Activated T-cell treated with anti-CD3 and anti-CD28 coated beads for 1 hour (primary cell): ENCODE data around the gene CCDC184.
A peak's percentile ranks its signal among the peaks of the same experiment; 100 is the strongest.

Experiments used
- DNase-seq: peaks from one replicate; pipeline ENCODE4 v3.0.0-alpha.2; 2020; ENCODE audit warnings: low read depth

The CCDC184 gene

DNA sequence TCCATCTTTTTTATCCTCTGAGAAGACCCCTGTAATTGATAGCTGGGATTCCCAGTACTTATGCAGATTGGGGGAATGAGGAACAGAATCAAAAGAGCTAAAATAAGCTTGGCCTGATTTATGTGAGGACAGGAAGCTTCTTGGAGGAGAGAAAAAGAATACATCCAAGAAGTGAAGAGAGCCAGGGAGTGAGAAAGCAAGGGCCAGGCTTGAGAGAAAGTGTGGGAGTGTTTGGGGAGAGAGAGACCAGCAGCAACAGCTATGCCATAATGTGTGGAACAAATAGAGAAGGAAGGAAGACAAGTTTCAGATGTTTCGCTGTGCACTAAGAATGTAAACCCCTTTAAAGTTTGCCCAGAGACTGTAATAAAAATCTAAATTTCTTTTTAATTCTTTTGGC, 4.0 kb upstream of the CCDC184 start:
- DNase-seq = no peak

DNA sequence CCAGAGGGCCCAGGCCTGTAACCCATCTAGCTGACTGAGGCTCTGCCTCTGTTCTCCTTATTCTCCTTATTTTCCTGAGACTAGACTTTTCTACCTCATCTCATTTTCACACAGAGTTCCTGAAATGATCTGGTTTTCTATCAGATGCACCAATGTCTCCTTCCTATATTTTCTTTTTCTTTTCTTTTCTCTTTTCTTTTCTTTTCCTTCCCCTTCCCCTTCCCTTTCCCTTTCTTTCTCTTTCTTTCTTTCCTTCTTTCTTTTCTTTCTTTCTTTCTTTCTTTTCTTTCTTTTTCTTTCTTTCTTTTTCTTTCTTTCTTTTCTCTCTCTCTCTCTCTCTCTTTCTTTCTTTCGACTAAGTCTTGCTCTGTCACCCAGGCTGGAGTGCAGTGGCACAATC, 3.0 kb upstream of the CCDC184 start:
- DNase-seq = no peak

DNA sequence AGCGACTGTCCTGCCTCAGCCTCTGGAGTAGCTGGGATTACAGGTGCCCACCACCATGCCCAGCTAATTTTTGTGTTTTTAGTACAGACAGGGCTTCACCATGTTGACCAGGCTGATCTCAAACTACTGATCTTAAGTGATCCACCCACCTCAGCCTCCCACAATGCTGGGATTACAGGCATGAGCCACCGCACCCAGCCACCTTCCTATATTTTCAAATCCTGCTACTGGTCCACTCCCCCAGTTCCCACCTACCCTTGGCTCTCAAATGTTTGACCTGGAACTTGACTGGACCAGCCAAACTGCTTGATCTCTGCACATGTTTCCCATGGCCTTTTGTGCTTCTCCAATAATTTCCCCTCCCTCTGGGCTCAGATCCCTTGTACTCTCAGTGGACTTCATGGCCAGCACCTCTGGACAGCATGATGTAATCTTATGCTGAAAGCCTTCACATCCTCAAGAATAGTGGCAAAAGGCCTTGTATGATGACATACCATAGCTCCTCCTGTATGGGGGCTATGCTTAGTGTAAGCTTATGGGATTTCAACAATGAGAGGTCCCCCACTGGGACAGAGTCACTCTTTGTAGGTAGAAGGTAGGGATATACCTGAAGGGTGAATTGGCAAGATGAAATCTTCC, 2.5 kb upstream of the CCDC184 start:
- DNase-seq = no peak

DNA sequence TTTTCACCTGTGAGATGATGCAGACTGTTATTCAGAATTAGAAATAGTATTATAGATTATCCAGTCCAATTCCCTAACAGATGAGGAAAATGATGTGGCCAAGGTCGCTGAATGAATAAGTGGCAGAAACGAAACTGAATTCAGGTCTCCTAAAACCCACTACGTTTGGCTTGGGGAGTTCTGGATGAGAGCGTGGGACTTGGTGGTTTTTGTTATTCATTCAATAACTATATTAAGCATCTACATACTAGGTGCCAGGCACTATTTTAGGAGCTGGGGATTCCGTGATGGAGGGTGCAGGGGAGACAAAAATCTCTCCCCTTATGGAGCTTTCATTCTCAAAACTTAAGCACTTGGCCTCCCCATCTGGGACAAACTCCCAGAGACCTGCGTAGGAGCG, 813 bp upstream of the CCDC184 start:
- DNase-seq = no peak

DNA sequence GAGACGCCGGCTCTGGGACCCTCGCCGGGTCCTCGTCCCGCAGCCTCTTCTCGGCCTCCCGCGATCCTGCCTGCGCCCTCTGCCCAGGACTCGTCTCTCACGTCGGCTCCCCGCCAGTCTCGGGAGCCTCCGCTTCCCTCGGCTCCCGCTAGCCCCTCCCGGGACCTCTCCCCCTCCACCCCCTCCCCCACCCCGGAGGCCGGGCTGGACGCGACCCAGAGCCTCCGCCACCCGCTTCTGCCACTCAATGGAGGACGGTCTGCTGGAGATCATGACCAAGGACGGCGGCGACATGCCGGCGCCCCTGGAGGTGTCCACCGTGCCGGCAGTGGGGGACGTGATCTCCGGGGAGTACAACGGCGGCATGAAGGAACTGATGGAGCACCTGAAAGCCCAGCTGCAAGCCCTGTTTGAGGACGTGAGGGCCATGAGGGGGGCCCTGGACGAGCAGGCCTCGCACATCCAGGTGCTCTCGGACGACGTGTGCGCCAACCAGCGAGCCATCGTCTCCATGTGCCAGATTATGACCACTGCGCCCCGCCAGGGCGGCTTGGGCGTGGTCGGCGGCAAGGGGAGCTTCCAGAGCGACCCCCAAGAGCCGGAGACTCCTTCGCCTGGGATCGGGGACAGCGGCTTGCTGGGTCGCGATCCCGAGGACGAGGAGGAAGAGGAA, 568 bp downstream of the CCDC184 start:
- DNase-seq = no peak

DNA sequence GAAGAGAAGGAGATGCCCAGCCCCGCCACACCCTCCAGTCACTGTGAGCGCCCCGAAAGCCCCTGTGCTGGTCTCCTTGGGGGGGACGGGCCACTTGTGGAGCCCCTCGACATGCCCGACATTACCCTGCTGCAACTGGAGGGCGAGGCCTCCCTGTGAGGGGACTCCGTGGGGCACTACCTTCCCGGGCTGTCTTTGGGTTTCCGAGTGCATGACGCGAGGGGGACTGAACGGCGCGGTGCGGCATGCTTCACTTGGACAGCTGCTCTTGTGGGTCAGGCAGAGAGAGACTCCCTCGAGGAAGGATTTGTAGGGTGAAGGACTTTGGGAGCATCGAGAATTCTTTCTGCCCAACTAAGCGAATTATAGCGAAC, 1.1 kb downstream of the CCDC184 start:
- no peak for DNase-seq

DNA sequence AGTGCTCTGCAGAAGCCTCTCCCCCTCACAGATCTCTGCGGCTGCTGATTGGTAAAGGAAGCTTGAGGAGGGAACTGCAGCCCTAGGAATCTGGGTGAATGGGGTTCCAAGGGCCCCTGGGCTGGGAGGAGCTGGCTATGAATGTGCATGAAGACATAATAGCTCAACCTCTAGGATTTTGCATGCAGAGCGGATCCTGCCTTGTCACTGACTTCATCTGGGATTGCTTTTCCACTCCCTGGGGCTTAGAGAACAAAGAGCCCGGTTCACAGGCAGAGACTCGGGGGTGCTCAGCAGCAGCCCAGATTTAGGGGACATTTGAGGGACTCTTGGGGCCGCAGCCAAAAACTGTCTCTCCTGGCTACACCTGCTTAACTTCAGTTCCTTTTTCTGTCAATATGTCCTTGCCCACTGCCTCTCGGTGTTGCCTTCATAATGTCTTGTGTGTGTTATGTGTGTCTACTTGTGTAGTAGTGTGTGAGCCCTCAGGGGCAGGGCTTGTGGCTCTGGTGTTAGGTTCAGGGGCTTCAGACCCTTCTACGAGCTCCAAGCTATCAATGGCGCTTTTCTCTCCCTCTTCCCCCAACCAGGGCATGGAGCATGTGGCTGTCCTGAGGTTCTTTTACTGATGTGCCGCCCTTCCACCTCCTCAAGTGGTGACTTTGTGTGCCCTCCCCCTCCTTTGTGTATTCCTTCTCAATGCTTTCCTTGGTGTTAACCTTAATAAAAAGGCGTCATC, 1.9 kb downstream of the CCDC184 start:
- DNase-seq = no peak

DNA sequence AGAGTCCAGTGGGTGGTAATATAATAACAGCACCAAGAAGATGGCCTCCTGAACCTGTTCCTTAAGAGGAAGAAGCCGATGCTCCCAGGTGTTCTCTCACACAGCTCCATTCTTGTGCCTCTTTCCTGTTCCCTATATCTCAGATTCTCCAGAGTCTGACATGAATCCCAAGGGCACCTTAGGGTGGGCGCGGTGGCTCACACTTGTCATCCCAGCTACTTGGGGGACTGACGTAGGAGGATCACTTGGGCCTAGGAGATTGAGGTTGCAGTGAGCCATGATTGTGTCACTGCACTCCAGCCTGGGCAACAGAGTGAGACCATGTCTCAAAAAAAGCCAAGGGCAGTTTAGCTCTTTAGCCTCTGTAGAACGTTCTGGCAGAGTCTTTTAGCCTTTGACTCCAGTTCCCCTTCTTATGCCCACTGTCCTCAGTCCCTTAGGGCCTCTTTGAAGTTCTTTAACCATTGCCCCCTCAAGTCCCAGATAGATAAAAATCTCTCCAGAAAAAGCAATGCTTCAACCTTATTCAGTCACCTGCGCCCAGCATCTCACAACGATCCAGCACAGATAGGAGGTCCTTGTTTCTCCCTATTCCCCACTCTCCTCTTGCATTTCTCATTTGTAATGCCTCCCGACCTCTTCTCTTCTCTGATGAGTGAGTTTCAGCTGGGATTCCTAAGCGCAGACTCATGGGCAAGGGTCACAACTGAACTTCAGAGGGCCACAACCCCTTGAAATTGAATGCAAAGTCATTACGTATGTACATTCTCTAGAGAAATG, 4.7 kb downstream of the CCDC184 start:
- DNase-seq = no peak

DNA sequence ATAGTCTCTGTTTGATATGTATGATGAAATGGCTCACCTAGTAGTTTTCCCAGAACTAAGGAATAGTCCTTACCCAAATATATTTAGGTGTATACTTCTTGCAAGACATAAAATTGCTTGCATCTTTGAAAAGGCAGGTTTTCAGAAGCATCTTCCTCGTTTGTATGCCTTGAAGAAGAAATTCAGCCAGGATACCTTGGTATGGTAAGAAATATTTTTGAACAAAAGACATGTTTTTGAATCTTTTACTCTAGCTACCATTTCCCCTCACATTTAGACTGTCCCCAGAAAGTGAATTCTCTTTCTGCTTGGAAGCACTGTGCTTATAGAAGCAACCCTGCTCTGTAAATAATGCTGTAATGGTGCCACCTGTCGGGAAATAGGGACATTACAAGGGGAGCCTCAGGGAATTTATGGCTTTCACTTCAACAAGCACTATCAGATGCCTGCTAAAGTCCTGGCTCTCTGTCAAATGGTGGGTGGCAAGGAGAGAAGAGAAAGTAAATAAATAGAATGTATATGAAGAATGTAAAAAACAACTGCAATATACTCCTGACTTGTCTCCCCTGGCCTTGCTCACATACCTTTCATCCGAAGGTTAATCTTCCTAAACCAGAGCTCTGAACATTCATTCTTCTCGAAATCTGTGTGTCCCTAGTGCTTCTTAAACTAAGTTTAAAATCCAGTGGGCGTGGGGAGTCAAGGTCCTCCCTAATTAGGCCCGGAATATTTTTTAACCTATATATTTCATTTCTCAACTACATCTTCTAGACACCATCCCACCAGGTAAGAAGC, 6.1 kb downstream of the CCDC184 start:
- DNase-seq = peak; percentile 66

DNA sequence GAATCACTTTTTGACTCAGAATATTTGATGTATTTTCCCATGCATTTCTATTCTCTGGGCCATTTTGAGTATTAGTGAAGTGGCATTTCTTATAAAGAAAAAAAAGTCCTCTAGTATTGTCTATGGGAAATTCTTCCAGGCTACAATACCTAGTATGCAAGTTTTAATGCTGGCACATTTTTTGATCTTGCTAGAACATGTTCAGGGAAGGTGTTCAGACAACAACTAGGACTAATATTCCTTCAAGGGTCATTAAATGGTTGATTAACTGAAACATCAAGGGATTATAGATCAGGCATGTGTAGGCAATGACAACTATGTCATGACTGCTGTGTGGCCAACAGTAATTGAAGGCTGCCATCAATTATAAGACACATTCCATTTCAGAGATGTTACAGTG, 7.7 kb downstream of the CCDC184 start:
- no peak for DNase-seq

DNA sequence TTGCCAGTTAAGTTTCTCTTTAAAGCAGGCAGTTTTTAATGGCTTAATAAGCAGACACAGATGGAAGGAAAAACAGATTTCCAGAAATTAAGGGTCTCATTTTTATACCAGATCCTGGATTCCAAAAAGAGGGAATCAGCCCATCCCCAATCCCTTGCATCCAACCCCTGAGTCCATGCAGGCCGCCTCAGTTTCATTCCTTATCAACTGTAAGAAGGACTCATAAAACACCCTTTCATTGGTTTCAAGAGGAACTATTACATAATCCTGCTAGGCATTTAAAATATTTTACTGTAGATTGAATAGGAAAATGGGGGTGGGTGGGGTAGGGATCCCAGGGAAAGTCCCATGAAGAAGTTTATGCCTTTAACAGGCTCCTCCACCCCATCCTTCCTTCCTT, 9.4 kb downstream of the CCDC184 start:
- no peak for DNase-seq

DNA sequence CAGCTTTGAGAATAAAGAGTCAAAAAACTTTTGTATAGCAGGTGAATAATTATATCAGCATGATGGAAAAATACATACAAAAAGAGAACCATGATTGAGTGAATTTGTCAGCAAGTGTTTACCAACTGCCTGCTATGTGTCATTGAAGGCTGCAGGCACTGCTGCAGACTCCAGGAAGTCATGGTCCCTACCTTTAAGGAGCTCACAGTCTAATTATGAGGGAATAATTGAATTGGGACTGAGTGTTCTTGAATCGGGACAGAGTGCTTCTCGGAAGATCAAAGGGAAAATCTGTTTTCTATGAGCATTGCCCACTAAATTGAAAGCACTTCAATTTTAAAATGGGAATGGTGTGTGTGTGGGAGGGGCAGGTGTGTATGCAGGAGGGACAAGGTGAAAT, 10.2 kb downstream of the CCDC184 start:
- no peak for DNase-seq

DNA sequence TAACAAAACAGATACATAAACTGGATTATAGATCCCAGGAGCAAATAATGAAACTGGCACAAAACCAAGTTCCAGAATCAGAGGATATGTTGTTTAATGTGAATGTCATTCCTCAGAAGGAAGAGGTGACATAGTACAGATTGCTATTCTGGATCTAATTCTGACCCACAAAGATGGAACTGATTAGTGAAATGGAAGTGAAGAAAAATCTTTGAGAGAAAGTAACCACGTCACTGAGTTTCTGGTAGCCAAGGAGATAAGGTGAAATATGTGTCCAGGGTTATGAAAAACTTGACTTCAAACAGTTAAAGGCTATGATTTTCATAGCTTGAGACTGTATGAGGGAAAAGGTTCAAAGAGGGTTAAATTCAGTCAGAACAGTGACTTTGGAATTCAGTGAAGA, 11.4 kb downstream of the CCDC184 start:
- DNase-seq = no peak

DNA sequence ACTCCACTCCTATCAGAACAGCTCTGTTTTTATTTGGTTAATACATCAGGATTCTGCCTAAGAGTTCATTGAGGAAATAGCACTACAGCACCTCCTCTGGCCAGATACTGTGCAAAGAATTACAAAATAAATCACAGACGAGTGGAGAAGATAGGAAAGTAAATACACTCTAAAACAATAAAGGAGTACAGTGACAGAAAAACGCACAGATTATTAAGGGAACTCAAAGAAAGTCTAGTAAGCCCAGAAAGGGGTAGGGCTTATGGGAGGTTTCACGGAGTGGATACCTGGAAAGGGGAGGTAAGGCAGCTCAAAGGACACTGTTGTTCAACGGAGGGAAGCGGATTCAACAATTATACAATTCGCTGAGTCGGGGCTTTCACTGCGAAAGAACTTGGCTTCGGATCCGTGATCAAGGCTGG, 14.1 kb downstream of the CCDC184 start:
- no peak for DNase-seq

DNA sequence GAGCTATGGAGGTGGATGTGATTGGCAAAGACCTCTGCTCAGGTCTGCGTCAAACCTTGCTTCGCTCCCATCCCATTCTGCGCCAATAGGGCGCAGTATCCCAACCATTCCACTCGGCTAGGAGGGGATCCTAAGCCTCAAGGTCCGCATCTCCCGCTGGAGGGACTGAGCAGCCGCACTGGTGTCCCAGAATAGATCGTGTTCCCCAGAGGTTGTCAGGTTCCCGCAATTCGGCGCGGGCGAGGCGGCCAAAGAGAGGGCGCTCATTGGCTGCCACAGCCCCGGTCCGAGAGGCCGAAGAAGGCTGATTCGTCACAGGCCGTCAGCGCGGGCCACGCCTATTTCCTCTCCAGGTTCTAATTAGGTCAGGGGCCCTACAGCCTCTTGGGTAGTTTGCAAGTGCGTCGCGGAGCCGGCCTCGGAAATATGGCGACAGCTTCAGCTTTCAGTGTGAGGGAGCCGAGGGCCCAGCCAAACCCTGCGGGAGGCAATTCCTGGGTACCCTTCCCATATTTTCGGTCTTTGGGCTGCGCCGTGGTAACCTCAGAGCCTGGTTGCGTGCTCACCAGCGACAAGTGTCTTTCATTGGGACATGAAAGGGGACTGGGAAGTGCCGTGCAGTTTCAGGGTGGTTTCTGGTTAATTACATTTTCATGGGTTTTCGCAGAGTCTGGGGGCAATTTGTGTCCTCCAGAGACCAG, 14.7 kb downstream of the CCDC184 start:
- peak; percentile 79 for DNase-seq

DNA sequence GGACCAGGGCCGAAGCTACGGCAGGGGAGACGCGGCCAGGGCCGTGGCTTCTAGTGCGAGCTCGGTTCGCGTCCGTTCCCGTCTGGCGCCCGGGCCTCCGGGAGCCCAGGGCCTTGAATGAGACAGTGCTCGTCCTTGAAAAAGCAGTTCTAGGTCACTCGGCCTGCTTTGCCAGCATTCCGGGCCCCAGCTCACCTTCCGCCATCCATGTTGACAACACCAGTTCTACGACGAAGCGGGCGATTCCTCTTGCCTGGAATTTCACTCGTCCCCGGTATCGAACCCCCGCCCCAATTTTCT, 15.2 kb downstream of the CCDC184 start:
- no peak for DNase-seq

DNA sequence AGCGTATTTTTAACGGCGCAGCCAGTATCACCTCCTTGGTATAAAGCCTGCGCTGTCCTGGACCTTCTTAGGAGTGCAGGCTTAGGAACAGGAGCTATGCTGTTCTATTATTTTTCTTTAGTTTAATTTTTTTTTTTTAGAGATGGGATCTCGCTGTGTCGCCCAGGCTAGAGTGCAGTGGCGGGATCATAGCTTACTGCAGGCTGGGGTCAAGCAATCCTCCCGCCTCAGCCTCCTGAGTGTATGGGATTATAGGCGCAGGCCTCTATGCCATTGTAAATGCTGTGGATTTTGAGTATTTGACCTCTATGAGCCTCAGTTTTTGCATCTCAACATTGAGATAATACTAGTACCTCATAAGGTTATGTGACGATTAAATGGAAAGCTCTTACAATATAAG, 15.5 kb downstream of the CCDC184 start:
- DNase-seq = no peak

DNA sequence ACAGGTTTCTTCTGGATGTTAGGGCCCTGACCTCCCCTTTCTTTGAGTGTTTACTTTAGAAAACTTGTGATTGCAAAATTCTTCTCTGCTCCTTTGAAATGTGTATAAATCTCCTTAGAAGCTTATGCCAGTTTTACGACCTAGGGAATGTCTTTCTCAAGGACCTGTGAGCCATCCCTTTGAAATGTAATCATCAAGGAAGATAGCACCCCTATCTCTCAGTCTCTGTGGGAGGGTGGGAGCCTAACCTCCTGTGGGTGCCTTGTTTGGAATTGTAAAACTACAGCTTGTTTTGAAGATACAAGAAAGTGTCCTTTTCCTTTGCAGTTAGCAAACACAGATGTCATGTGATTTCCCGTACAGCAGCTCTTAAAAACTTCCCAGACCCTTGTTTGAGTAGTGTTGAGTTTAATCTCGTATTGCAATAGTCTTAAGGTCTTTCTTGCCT, 16.4 kb downstream of the CCDC184 start:
- no peak for DNase-seq

DNA sequence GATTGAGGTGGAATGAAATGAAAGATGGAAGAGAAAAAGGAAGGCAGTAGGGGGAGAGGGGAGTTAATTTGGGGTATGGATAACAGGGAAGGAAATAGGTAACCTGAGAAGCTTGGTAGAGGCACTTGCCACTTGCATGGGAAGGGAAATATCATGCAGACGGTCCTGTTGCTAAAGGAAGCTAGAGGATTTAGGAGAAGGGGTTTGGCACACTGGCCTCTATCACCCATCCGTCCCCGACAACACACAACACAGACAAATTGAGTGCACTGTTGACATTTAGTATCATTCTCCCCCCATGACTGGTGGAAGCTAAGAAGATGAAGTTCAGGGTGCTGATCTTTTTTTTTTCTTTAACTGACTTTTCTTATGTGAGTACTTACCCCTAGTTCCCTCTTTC, 17.6 kb downstream of the CCDC184 start:
- DNase-seq = no peak

DNA sequence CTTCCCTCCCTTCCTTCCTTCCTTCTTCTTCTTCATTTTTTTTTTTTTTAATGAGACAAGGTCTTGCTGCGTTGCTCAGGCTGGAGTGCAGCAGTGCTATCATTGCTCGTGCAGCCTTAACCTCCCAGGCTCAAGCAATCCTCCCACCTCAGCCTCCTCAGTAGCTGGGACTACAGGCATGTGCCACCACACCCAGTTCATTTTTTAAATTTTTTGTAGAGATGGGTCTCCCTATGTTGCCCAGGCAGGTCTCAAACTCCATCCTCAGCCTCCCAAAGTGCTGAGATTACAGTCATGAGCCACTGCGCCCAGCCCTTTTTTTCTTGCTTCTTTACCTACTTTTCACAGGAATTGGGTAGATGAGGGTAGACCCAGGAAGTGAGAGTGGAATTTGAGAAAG, 18.1 kb downstream of the CCDC184 start:
- DNase-seq = no peak

DNA sequence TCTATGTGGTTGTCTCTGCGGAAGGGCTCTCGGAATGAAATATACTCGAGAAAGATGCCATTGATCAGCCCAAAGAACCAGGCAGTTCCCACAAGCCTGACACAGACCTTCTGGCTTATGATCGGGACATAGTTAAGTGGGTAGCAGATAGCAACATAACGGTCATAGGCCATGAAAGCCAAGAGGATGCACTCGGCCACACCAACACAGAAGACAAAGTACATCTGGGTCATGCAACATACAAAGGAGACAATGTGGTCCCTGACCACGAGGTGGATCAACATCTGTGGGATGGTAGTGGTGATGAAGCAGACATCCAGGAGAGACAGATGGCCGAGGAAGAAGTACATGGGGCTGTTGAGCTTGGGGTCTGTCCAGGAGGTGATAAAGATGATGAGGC, 19.3 kb downstream of the CCDC184 start:
- DNase-seq = no peak
